H1 (cell line): Measurements from ENCODE around the gene NOL3. TPM values are rescaled to one million over a fixed set of nuclear protein-coding genes. Genes with fewer than 3 reads are reported as not detected.
A peak's percentile ranks its signal among the peaks of the same experiment; 100 is the strongest.

Experiments used
- CREB1 ChIP-seq: IDR thresholded peaks from 2 replicates; pipeline ENCODE4 v1.6.1; 2012; ENCODE audit warnings: inconsistent platforms
- RAD21 ChIP-seq, 2 experiments: IDR thresholded peaks in 1 of 2; conservative IDR thresholded peaks in 1 of 2; 2 replicates each; pipeline ENCODE4 v1.6.1; 2011; ENCODE audit warnings: low read depth in 2 of 2, low read length in 2 of 2, improper control_type of control experiment in 1 of 2, inconsistent platforms in 1 of 2, mild to moderate bottlenecking in 1 of 2, moderate library complexity in 1 of 2
- RBBP5 ChIP-seq: IDR thresholded peaks from 2 replicates; pipeline ENCODE4 v1.7.1; 2012; ENCODE audit warnings: low read depth, mild to moderate bottlenecking, inconsistent platforms, low read length, moderate library complexity, borderline replicate concordance
- RXRA ChIP-seq: IDR thresholded peaks from 2 replicates; pipeline ENCODE4 v1.6.1; 2011; ENCODE audit warnings: low read depth, mild to moderate bottlenecking, low read length, moderate library complexity; ENCODE audit not compliant: insufficient read depth
- SIN3A ChIP-seq, 2 experiments: IDR thresholded peaks in 1 of 2; conservative IDR thresholded peaks in 1 of 2; 2 replicates each; pipeline ENCODE4 v1.6.1; 2011 to 2012; ENCODE audit warnings: low read length in 2 of 2, improper control_type of control experiment in 1 of 2, low read depth in 1 of 2, mild to moderate bottlenecking in 1 of 2
- SP4 ChIP-seq: IDR thresholded peaks from 2 replicates; pipeline ENCODE4 v1.6.1; 2012; ENCODE audit warnings: low read length, inconsistent platforms
- polyA plus RNA-seq, 7 experiments: library from polyadenylated mRNA; depleted of rRNA in 3 of 7; stranded (reverse) in 5 of 7; unstranded in 2 of 7; fragments of >200 nt in 5 of 7; fragments of 200-250 nt in 2 of 7; gene quantifications; 1 replicate in 5 of 7; 2 replicates in 1 of 7; 4 replicates in 1 of 7; pipeline versions ENCODE4 v1.2.1 to v1.2.3, GENCODE V29; 2011 to 2013; ENCODE audit warnings: missing spikeins in 2 of 7, mixed read lengths in 2 of 7
- total RNA-seq: library from RNA; stranded (reverse); fragmentation: NEBNext Ultra II Directional; extraction: Animal tissue kit (Norgen Biotek cat#: 25700); gene quantifications from 2 replicates; pipeline ENCODE4 v1.2.1, GENCODE V29; 2021
- TF ChIP-seq, protein P1 (sequence below): IDR thresholded peaks from 2 replicates; pipeline ENCODE4 v1.6.1; 2011; ENCODE audit warnings: low read depth, mild to moderate bottlenecking, low read length; ENCODE audit not compliant: insufficient read depth
- TF ChIP-seq, protein P2 (sequence below), 3 experiments: IDR thresholded peaks; 1 replicate in 2 of 3; 2 replicates in 1 of 3; pipeline versions ENCODE4 v1.5.1 to v1.6.1; 2011; ENCODE audit warnings: low read length in 3 of 3, mild to moderate bottlenecking in 3 of 3, inconsistent platforms in 2 of 3, low read depth in 1 of 3, moderate library complexity in 1 of 3; ENCODE audit not compliant: insufficient read depth in 1 of 3; ENCODE audit errors: control extremely low read depth in 1 of 3

NOL3 gene
- total and polyA plus RNA-seq, 2 of the 8 experiments (the other 6 are each of a cell fraction or from before 2014, with no cell fraction given), result 2.2 to 4.6 TPM

DNA sequence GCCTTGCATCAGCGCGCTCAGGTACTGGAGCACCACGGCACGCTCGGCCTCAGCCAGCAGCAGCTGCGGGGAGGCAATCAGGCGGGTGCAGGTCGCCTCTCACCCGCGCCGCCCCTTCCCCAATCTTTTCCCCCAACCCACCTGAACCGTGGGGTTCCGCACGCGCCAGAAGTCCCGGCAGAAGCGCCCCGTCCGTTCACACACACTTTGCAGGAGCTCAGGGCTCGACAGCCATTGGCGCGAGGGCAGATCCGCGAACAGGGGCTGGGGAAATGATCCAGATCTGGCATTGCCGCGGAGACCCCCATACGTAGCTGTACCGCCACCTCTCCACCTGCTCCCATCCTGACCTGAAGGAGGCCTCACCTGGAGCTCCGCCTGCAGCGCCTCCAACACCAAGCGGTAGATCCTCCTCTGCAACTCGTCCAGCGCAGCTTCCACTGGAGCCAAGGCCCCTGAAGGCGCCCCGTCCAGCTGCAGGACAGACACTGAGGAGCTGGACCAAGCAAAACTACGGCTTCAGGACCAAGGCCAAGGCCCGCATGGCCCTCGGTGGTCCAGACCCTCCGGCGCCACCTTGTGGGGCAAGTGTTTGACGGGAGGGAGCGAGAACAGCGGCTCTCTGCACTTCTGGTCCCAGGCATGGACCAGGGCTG, 14.8 kb downstream of the NOL3 start (continued):
- TF ChIP-seq, protein P1, sequence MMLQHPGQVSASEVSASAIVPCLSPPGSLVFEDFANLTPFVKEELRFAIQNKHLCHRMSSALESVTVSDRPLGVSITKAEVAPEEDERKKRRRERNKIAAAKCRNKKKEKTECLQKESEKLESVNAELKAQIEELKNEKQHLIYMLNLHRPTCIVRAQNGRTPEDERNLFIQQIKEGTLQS, result no peak
- TF ChIP-seq RAD21 (IDR thresholded peaks at IDR 0.05 in 1 of 2, conservative IDR thresholded peaks at IDR 0.05 in 1 of 2; ENCODE audit: low read depth in 2 of 2, low read length in 2 of 2) (peak; percentile 74 to 83), RXRA (no peak), CREB1 (peak; percentile 60; the same call in 1 of the 2 replicates), RBBP5 (0 out of 2 replicates have a peak, but pooled peaks have one; percentile 66), SIN3A (conservative IDR thresholded peaks at IDR 0.05 in 1 of 2, IDR thresholded peaks at IDR 0.05 in 1 of 2; ENCODE audit: low read depth in 1 of 2, low read length in 2 of 2) (peak; percentile 99 to 100), SP4 (peak; percentile 74; the same call in 1 of the 2 replicates)
- TF ChIP-seq, protein P2, sequence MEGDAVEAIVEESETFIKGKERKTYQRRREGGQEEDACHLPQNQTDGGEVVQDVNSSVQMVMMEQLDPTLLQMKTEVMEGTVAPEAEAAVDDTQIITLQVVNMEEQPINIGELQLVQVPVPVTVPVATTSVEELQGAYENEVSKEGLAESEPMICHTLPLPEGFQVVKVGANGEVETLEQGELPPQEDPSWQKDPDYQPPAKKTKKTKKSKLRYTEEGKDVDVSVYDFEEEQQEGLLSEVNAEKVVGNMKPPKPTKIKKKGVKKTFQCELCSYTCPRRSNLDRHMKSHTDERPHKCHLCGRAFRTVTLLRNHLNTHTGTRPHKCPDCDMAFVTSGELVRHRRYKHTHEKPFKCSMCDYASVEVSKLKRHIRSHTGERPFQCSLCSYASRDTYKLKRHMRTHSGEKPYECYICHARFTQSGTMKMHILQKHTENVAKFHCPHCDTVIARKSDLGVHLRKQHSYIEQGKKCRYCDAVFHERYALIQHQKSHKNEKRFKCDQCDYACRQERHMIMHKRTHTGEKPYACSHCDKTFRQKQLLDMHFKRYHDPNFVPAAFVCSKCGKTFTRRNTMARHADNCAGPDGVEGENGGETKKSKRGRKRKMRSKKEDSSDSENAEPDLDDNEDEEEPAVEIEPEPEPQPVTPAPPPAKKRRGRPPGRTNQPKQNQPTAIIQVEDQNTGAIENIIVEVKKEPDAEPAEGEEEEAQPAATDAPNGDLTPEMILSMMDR (IDR thresholded peaks at IDR 0.05; ENCODE audit: control extremely low read depth in 1 of 3, insufficient read depth in 1 of 3, low read depth in 1 of 3, low read length in 3 of 3), result peak in 2 of 3 experiments; percentile 95 to 96; a peak in 3 of 4 replicates
